A673 (cell line): Measurements from ENCODE around the gene MAPK8IP3.

Experiments
- EZH2 ChIP-seq: fragments of 200-600 bp; sonication (generic); IDR thresholded peaks from 2 replicates; pipeline ENCODE4 v1.6.1; 2017; ENCODE audit warnings: borderline replicate concordance, low read depth, mild to moderate bottlenecking, mixed read lengths, antibody characterized with exemption, low read length; ENCODE audit not compliant: poor library complexity, severe bottlenecking
- TF ChIP-seq, protein P1 (sequence below): fragments of 300-800, 200-600 bp; sonication (generic); conservative IDR thresholded peaks from 2 replicates; pipeline ENCODE4 v1.5.1; 2017; ENCODE audit warnings: low read depth, mild to moderate bottlenecking, antibody characterized with exemption, low read length, moderate library complexity, mixed read lengths

DNA sequence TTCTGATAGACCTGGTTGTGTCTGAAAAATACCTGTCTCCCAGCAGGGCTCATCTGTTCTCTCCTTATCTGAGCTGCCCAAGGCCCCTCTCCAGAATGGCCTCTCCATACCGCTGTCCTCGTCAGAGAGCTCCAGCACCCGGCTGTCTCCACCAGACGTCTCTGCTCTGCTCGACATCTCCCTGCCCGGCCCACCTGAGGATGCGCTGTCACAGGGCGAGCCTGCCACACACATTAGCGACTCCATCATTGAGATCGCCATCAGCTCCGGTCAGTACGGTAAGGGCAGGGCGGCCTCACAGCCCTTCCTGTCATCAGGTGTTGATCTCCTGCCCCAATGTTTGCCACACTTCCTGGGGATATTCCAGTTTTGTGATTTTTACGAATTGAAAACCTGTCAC lies 38.1 kb upstream of the MAPK8IP3 start:
- TF ChIP-seq, protein P1, sequence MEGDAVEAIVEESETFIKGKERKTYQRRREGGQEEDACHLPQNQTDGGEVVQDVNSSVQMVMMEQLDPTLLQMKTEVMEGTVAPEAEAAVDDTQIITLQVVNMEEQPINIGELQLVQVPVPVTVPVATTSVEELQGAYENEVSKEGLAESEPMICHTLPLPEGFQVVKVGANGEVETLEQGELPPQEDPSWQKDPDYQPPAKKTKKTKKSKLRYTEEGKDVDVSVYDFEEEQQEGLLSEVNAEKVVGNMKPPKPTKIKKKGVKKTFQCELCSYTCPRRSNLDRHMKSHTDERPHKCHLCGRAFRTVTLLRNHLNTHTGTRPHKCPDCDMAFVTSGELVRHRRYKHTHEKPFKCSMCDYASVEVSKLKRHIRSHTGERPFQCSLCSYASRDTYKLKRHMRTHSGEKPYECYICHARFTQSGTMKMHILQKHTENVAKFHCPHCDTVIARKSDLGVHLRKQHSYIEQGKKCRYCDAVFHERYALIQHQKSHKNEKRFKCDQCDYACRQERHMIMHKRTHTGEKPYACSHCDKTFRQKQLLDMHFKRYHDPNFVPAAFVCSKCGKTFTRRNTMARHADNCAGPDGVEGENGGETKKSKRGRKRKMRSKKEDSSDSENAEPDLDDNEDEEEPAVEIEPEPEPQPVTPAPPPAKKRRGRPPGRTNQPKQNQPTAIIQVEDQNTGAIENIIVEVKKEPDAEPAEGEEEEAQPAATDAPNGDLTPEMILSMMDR, result no peak
- TF ChIP-seq EZH2, result no peak
